ENCODE data around the gene CWC27.

Gene CWC27

DNA sequence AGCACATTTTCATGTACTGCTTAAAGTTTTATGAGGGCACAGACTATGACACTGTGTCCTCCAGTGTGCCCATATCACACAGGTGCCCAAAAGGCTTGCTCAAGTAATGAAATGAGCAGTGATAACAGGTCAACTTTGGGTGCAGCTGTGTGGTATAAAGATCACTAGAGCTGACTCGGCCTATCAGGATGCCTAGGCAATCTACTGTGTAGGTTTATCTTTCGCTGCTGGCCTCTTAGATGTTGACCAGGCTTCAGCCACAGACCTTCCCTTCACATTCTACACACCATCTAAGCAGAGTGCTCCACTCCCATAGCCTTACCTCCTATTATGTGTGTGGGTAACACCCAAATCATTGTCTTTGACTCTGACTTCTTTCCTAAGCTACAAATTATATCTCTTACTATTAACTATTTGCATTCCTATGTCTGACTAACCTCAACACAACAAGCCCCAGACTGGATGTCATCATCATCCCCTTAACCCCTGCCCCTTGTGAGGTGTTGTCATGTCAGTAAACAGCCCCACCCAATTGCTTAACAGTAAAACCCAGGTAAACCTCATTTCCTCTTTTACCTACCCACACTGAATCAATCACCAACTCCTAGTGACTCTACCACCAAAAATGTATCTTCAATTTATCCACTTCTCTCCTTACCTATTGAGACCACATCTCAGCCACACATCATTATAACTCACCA lies 2.8 kb upstream of the CWC27 start:
- peaks cover 23% of the 10 kb centered on the region for H3K79me1 ChIP-seq (replicated peaks; ENCODE audit: low read length, poor library complexity, severe bottlenecking)
- no peak overlapping the region for H2BK15ac ChIP-seq (ENCODE audit: low read depth, poor library complexity, severe bottlenecking)
- peaks cover 6 to 33% of the 10 kb centered on the region in 2 experiments for H3K36me3 ChIP-seq (ENCODE audit: control insufficient read depth in 1 of 2, insufficient read depth in 2 of 2, low read depth in 1 of 2, low read length in 2 of 2)
- peaks cover 3% of the 10 kb centered on the region for H3K4me1 ChIP-seq (ENCODE audit: control insufficient read depth, insufficient read depth, low read depth, low read length)
- H3K27ac ChIP-seq (ENCODE audit: low read length, poor library complexity, severe bottlenecking), result no peak overlapping the region
- no peak overlapping the region for H3K23ac ChIP-seq (ENCODE audit: low read length in 2 of 2)
- DNase-seq, result peak; percentile 48
- no peaks in the 10 kb centered on the region for H3K27me3 ChIP-seq (ENCODE audit: control insufficient read depth in 1 of 2, insufficient read depth in 1 of 2, low read length in 2 of 2)
- H3K9me3 ChIP-seq (ENCODE audit: control insufficient read depth, low read length), result no peaks in the 10 kb centered on the region
- H3K4me3 ChIP-seq (ENCODE audit: insufficient read depth in 1 of 2, low read depth in 1 of 2, low read length in 2 of 2), result peak overlapping the region in 1 of 2 experiments; percentile 28
- H3K9ac ChIP-seq (ENCODE audit: low read length), result peak overlapping the region; percentile 26
- peak overlapping the region in 1 of 2 experiments; percentile 76 for H3K14ac ChIP-seq (ENCODE audit: low read length in 2 of 2)
- no peak overlapping the region for H4K91ac ChIP-seq (ENCODE audit: low read length)
- no peak overlapping the region for H2BK12ac ChIP-seq (ENCODE audit: low read length in 2 of 2)
- no peak overlapping the region for H3K4ac ChIP-seq (ENCODE audit: low read depth in 1 of 2, low read length in 2 of 2)
- peak overlapping the region in 1 of 2 experiments; percentile 22 for H3K18ac ChIP-seq (ENCODE audit: low read depth in 1 of 2, low read length in 2 of 2)
- H2AFZ ChIP-seq (ENCODE audit: low read depth, low read length), result no peak overlapping the region
- H3K4me2 ChIP-seq (ENCODE audit: low read length, poor library complexity, severe bottlenecking), result no peak overlapping the region
- H2BK5ac ChIP-seq (ENCODE audit: low read depth, low read length, poor library complexity, severe bottlenecking), result no peak overlapping the region
- no peak overlapping the region for H2AK5ac ChIP-seq (ENCODE audit: low read length, severe bottlenecking)
- no peak overlapping the region for H4K8ac ChIP-seq (ENCODE audit: low read length)
- no peak overlapping the region for H2BK120ac ChIP-seq (ENCODE audit: low read depth, low read length)
- 99% methylated on average over 2 of the region's 2 CpGs for WGBS

DNA sequence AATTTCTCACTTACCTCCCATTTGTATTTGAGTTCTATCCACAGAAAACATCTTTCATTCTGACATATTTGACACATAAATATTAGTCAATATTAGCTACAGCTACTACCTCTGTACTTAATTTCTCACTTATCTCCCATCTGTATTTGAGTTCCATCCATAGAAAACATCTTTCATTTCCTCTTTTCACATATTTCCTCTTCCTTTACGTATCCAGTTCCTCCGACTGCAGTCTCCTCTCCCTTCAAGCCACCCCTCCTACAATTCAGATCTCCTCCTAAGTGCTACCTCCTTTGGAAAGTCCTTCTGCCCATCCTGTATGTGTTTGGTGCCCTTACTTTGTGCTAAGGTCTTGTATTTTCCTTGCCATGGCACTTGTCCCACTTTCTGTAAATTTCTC lies 1.8 kb upstream of the CWC27 start:
- Histone ChIP-seq H3K27ac (ENCODE audit: low read length, poor library complexity, severe bottlenecking) (no peak overlapping the region), H3K4me3 (ENCODE audit: insufficient read depth in 1 of 2, low read depth in 1 of 2, low read length in 2 of 2) (peak overlapping the region in 1 of 2 experiments; percentile 100), H3K9me3 (ENCODE audit: control insufficient read depth, low read length) (no peaks in the 10 kb centered on the region), H3K79me1 (replicated peaks; ENCODE audit: low read length, poor library complexity, severe bottlenecking) (peaks cover 23% of the 10 kb centered on the region), H3K23ac (ENCODE audit: low read length in 2 of 2) (no peak overlapping the region), H3K4me1 (ENCODE audit: control insufficient read depth, insufficient read depth, low read depth, low read length) (peaks cover 3% of the 10 kb centered on the region), H3K9ac (ENCODE audit: low read length) (peak overlapping the region; percentile 100), H3K4ac (ENCODE audit: low read depth in 1 of 2, low read length in 2 of 2) (no peak overlapping the region), H2AK5ac (ENCODE audit: low read length, severe bottlenecking) (no peak overlapping the region), H2AFZ (ENCODE audit: low read depth, low read length) (no peak overlapping the region), H4K8ac (ENCODE audit: low read length) (no peak overlapping the region), H2BK5ac (ENCODE audit: low read depth, low read length, poor library complexity, severe bottlenecking) (no peak overlapping the region), H3K4me2 (ENCODE audit: low read length, poor library complexity, severe bottlenecking) (peak overlapping the region; percentile 75), H2BK12ac (ENCODE audit: low read length in 2 of 2) (no peak overlapping the region), H3K36me3 (ENCODE audit: control insufficient read depth in 1 of 2, insufficient read depth in 2 of 2, low read depth in 1 of 2, low read length in 2 of 2) (peaks cover 6 to 27% of the 10 kb centered on the region in 2 experiments), H3K18ac (ENCODE audit: low read depth in 1 of 2, low read length in 2 of 2) (no peak overlapping the region), H3K27me3 (ENCODE audit: control insufficient read depth in 1 of 2, insufficient read depth in 1 of 2, low read length in 2 of 2) (no peaks in the 10 kb centered on the region), H3K14ac (ENCODE audit: low read length in 2 of 2) (no peak overlapping the region), H2BK120ac (ENCODE audit: low read depth, low read length) (no peak overlapping the region), H4K91ac (ENCODE audit: low read length) (no peak overlapping the region), H2BK15ac (ENCODE audit: low read depth, poor library complexity, severe bottlenecking) (no peak overlapping the region)
- WGBS, result 98% methylated on average over 2 of the region's 2 CpGs
- no peak for DNase-seq

DNA sequence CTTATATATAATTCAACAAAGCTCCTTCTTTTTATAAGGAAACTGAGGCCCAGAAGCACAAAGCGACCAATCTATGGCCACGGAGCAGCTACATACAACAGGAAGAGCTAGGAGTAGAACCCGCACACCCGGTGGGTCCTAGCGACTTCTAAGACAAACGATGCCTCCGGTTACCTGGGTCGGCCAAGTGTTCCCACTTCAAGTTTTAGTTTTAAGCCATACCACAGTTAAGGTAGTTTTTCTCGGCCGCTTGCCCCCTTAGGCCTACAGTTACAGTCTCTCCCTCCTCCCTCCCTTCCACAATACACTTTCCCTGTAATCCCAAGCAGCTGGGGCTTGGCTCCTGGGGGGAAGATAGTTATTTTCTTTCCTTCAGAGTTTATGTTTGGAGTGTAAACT lies 772 bp upstream of the CWC27 start:
- Histone ChIP-seq H2BK5ac (ENCODE audit: low read depth, low read length, poor library complexity, severe bottlenecking) (no peak overlapping the region), H4K91ac (ENCODE audit: low read length) (no peak overlapping the region), H2AK5ac (ENCODE audit: low read length, severe bottlenecking) (no peak overlapping the region), H3K9me3 (ENCODE audit: control insufficient read depth, low read length) (no peaks in the 10 kb centered on the region), H2AFZ (ENCODE audit: low read depth, low read length) (peak overlapping the region; percentile 33), H3K4ac (ENCODE audit: low read depth in 1 of 2, low read length in 2 of 2) (peak overlapping the region in 1 of 2 experiments; percentile 35), H3K4me2 (ENCODE audit: low read length, poor library complexity, severe bottlenecking) (peak overlapping the region; percentile 75), H2BK12ac (ENCODE audit: low read length in 2 of 2) (no peak overlapping the region), H3K14ac (ENCODE audit: low read length in 2 of 2) (no peak overlapping the region), H3K4me1 (ENCODE audit: control insufficient read depth, insufficient read depth, low read depth, low read length) (peaks cover 3% of the 10 kb centered on the region), H2BK15ac (ENCODE audit: low read depth, poor library complexity, severe bottlenecking) (no peak overlapping the region), H3K18ac (ENCODE audit: low read depth in 1 of 2, low read length in 2 of 2) (no peak overlapping the region), H2BK120ac (ENCODE audit: low read depth, low read length) (no peak overlapping the region), H3K79me1 (replicated peaks; ENCODE audit: low read length, poor library complexity, severe bottlenecking) (peaks cover 20% of the 10 kb centered on the region), H3K36me3 (ENCODE audit: control insufficient read depth in 1 of 2, insufficient read depth in 2 of 2, low read depth in 1 of 2, low read length in 2 of 2) (peaks cover 6 to 27% of the 10 kb centered on the region in 2 experiments), H3K23ac (ENCODE audit: low read length in 2 of 2) (no peak overlapping the region), H4K8ac (ENCODE audit: low read length) (no peak overlapping the region), H3K4me3 (ENCODE audit: insufficient read depth in 1 of 2, low read depth in 1 of 2, low read length in 2 of 2) (peak overlapping the region; percentile 68 to 100), H3K27ac (ENCODE audit: low read length, poor library complexity, severe bottlenecking) (peak overlapping the region; percentile 63), H3K9ac (ENCODE audit: low read length) (peak overlapping the region; percentile 100), H3K27me3 (ENCODE audit: control insufficient read depth in 1 of 2, insufficient read depth in 1 of 2, low read length in 2 of 2) (no peaks in the 10 kb centered on the region)
- no peak for DNase-seq
- WGBS, result 0% methylated on average over 8 of the region's 10 CpGs

DNA sequence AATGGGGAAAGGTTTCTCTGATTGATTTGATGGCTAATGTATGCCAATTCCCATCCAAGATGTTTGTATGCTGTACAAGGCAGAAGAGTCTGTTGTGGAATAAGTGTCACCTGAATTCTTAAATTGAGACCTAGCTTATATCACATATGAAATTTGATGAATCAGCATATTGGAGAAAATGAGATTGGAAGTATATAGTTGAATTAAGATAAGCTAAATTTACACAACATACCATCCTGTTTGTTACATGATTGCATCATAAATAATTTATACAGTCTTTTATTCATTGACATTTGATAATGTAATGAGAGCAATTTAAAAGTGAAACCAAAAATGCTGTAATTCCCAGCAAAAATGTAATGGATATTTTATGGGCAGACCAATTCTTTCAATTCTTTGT lies 1.1 kb downstream of the CWC27 start:
- Histone ChIP-seq H2AFZ (ENCODE audit: low read depth, low read length) (no peak overlapping the region), H3K23ac (ENCODE audit: low read length in 2 of 2) (no peak overlapping the region), H3K14ac (ENCODE audit: low read length in 2 of 2) (no peak overlapping the region), H2BK120ac (ENCODE audit: low read depth, low read length) (no peak overlapping the region), H2BK12ac (ENCODE audit: low read length in 2 of 2) (no peak overlapping the region), H3K9me3 (ENCODE audit: control insufficient read depth, low read length) (no peaks in the 10 kb centered on the region), H3K4ac (ENCODE audit: low read depth in 1 of 2, low read length in 2 of 2) (no peak overlapping the region), H2BK5ac (ENCODE audit: low read depth, low read length, poor library complexity, severe bottlenecking) (no peak overlapping the region), H3K18ac (ENCODE audit: low read depth in 1 of 2, low read length in 2 of 2) (no peak overlapping the region), H2BK15ac (ENCODE audit: low read depth, poor library complexity, severe bottlenecking) (no peak overlapping the region), H2AK5ac (ENCODE audit: low read length, severe bottlenecking) (no peak overlapping the region), H3K4me3 (ENCODE audit: insufficient read depth in 1 of 2, low read depth in 1 of 2, low read length in 2 of 2) (peak overlapping the region in 1 of 2 experiments; percentile 100), H3K79me1 (replicated peaks; ENCODE audit: low read length, poor library complexity, severe bottlenecking) (peaks cover 15% of the 10 kb centered on the region), H3K4me2 (ENCODE audit: low read length, poor library complexity, severe bottlenecking) (peak overlapping the region; percentile 95), H3K4me1 (ENCODE audit: control insufficient read depth, insufficient read depth, low read depth, low read length) (peaks cover 3% of the 10 kb centered on the region), H3K27me3 (ENCODE audit: control insufficient read depth in 1 of 2, insufficient read depth in 1 of 2, low read length in 2 of 2) (no peaks in the 10 kb centered on the region), H4K91ac (ENCODE audit: low read length) (no peak overlapping the region), H4K8ac (ENCODE audit: low read length) (no peak overlapping the region), H3K9ac (ENCODE audit: low read length) (peak overlapping the region; percentile 100), H3K36me3 (ENCODE audit: control insufficient read depth in 1 of 2, insufficient read depth in 2 of 2, low read depth in 1 of 2, low read length in 2 of 2) (peaks cover 3 to 15% of the 10 kb centered on the region in 2 experiments), H3K27ac (ENCODE audit: low read length, poor library complexity, severe bottlenecking) (no peak overlapping the region)
- DNase-seq, result no peak

All from mesenchymal stem cell (in vitro differentiated cells and primary cell).